ENCODE data around the gene TRPM3.

DNA sequence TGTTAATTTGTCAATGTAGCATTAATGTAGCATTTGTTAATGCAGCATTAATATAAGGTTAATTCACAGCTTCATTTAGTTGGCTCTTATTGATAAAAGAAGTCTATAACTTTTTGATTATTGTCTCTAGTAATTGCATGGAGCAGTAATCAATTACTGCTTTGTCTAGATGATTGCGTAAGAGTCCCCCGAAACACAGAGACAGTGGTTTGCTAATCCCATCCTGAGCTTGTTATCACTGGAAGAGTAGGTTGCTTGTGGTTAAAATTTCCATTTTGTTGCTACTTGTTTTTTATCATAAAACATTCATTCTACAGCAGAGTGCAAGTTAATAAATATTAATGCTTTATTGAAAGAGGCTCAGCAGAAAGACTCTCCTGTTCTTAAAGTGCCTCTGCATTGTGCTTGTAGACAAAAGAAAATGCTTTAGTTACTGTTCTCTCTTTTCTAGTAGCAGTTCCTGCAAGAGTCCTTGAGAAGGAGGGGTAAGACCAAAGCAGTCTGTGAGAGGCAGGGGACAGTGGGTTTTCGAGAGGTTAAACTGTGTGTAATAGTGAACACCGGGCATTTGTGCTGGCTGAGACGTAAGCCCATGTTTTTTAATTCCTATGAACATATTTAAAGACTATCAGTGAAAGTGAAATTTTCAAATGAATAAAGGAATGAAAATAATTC is 291.7 kb downstream of the TRPM3 start:
- TF ChIP-seq, protein P1, sequence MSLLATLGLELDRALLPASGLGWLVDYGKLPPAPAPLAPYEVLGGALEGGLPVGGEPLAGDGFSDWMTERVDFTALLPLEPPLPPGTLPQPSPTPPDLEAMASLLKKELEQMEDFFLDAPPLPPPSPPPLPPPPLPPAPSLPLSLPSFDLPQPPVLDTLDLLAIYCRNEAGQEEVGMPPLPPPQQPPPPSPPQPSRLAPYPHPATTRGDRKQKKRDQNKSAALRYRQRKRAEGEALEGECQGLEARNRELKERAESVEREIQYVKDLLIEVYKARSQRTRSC (CRISPR knock-in tag; IDR thresholded peaks at IDR 0.05; ENCODE audit: low read depth) = no peak
- no peak for TF ChIP-seq MTF1 (CRISPR knock-in tag; IDR thresholded peaks at IDR 0.05)
- TF ChIP-seq, protein P2, sequence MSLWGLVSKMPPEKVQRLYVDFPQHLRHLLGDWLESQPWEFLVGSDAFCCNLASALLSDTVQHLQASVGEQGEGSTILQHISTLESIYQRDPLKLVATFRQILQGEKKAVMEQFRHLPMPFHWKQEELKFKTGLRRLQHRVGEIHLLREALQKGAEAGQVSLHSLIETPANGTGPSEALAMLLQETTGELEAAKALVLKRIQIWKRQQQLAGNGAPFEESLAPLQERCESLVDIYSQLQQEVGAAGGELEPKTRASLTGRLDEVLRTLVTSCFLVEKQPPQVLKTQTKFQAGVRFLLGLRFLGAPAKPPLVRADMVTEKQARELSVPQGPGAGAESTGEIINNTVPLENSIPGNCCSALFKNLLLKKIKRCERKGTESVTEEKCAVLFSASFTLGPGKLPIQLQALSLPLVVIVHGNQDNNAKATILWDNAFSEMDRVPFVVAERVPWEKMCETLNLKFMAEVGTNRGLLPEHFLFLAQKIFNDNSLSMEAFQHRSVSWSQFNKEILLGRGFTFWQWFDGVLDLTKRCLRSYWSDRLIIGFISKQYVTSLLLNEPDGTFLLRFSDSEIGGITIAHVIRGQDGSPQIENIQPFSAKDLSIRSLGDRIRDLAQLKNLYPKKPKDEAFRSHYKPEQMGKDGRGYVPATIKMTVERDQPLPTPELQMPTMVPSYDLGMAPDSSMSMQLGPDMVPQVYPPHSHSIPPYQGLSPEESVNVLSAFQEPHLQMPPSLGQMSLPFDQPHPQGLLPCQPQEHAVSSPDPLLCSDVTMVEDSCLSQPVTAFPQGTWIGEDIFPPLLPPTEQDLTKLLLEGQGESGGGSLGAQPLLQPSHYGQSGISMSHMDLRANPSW (CRISPR knock-in tag; IDR thresholded peaks at IDR 0.05; ENCODE audit: borderline replicate concordance) = no peak
- no peak for TF ChIP-seq ZNF883 (CRISPR knock-in tag; IDR thresholded peaks at IDR 0.05; ENCODE audit: not compliant biosample characterization)
- TF ChIP-seq DPF2 (CRISPR knock-in tag; IDR thresholded peaks at IDR 0.05; ENCODE audit: borderline replicate concordance, low read depth) = no peak
- no peak for TF ChIP-seq EZH2 (conservative IDR thresholded peaks at IDR 0.05; ENCODE audit: low read depth, low read length)

All from HepG2 (cell line).